HG03175 (cell line): ENCODE data around the gene RPL18.
A peak's percentile ranks its signal among the peaks of the same experiment; 100 is the strongest.
"Not testable (repeated sequence)": the region's sequence is repeated elsewhere in the genome, so short reads cannot be mapped to it uniquely, and the experiment has no call there.

Source experiments
- ATAC-seq: cut with Tn5 transposase; IDR thresholded peaks from one replicate; pipeline ENCODE4 v1.9.1; 2021; ENCODE audit warnings: mild to moderate bottlenecking, moderate library complexity; ENCODE audit not compliant: unreplicated experiment

The RPL18 gene

GRCh38 chr19:48588670-48589401 lies 30.1 kb downstream of the RPL18 start:
- peak; percentile 42 for ATAC-seq

- ATAC-seq, result no peak
Observed at GRCh38 chr19:48587387-48587786, 31.6 kb downstream of the RPL18 start.

GRCh38 chr19:48582168-48582567 lies 36.8 kb downstream of the RPL18 start:
- ATAC-seq, result no peak

- no peak for ATAC-seq
Observed at GRCh38 chr19:48578891-48579290, 40.1 kb downstream of the RPL18 start.

- not testable (repeated sequence) for ATAC-seq
Observed at GRCh38 chr19:48577908-48578307, 41.1 kb downstream of the RPL18 start.

- ATAC-seq, result no peak
Observed at GRCh38 chr19:48575931-48576622, 42.9 kb downstream of the RPL18 start.

- no peak for ATAC-seq
Observed at GRCh38 chr19:48573163-48573505, 45.8 kb downstream of the RPL18 start.

- no peak for ATAC-seq
Observed at GRCh38 chr19:48571378-48572162, 47.4 kb downstream of the RPL18 start.

- no peak for ATAC-seq
Observed at GRCh38 chr19:48569814-48570213, 49.2 kb downstream of the RPL18 start.

GRCh38 chr19:48568345-48568886 lies 50.6 kb downstream of the RPL18 start:
- ATAC-seq, result no peak
